ENCODE results near the gene GSK3B.
"Not testable (repeated sequence)": the region's sequence is repeated elsewhere in the genome, so short reads cannot be mapped to it uniquely, and the experiment has no call there.

GSK3B gene

DNA sequence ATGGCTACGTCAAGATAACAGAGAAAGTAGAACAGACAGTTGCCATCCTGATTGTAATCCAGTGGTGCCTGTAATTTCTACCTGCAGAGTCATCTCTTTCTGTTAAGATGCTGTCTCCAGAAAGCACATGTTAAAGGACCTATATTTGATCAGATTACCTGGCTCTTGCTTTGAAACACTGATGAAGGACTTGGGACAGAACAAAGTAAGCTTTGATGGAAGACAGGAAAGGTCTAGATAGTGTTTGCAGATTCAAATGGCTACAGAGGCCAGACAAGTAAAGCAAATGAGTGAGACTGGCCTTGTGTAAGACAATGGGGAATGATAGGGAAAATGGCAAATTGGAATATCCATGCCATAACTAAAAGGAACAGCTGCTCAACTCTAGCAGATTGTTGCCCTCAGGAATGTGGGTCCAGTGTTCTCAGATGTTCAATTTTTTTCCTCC is 1.8 kb upstream of the GSK3B start:
- DNase-seq (ENCODE audit: low read depth), result no peak

DNA sequence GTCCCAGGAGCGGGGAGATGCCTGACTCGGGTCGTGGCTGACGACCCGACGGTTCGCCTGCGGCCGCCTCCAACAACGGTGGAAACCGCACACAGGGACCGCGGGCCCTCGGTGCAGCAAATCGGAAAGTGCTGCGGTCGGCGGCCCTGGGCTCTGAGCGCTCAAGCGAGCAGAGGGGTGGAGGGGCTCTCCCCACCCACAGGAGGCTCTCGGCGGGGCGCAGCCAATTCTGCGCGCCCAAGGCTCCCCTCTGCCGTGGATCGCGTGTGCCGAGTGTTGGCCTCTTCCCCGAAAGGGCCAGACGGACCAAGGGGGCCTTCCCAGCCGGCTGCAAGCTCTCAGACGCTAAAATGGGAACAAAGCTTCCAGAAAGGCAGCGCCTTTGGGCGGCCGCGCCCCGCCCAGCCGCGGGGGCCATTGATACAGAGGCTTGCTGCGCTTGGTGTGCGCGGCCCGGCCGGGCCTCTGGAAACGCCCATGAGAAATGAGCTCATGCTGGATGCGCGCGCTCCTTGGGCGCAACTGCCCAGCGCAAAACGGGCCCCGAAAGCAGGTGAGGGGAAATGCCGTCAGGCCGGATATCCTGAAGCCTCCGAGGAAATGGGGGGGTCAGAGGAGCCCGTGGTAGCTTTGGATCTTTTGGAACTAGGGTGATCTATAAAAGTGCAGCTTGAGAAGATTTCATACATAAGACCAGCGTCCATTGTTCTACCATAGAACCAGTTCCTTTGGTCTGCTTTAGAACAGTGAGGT is 1.2 kb upstream of the GSK3B start:
- DNase-seq (ENCODE audit: low read depth), result peak; percentile 78

DNA sequence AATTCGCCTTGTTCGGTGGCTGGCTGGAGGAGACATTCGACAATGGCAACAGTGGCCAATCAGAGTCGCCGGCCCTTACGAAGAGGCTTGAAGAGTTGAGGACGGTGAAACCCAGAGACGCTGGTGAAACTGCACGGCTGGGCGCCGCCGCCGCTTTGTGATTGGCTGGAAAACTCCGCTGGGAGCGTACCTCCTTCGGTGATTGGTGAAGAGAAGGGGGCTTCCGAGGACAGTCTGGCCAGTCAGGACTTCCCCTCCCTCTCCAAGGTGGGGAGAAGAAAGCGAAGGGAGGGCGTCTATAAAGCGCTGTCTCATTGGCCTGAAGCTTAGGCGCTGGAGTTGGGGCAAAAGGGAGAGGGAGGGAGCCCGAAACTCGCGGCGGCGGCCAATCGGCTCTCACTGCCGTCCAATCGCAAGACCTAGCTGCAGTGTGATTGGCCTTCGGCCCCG is 554 bp upstream of the GSK3B start:
- peak; percentile 90 for DNase-seq (ENCODE audit: low read depth)

DNA sequence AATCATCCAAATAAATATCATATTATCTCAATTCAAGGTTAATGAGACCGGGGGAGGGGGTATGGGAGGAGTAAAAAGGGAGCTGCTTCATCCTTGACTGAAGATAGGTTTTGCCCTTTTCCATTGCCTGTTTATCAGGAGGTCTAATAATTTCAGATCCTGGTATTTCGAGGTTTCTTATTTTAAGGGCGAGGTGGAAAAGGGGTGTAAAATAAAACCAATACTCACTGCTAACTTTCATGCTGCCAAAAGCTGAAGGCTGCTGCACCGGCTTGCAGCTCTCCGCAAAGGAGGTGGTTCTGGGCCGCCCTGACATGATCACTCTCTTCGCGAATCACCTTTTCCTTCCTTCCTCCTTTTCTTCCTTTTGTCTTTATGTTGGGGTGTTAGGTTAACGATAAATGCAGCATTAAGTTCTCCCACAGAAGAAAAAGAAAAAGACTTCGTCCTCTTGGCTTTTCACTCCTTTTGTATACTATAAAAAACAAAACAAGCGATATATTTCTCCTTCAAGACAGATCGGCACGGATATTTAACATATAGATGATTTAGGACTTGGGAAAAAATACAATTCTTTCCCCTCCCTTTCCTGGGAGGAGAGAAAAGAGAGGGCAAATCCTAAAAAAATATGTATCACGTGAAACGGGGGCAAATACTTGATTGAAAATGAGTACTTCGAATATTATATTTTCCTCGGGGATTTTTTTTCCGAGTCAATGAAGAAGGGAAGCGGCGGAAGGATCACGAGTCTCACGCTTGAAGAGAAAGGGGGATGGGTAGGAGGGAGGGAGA is 932 bp downstream of the GSK3B start:
- DNase-seq (ENCODE audit: low read depth), result no peak

DNA sequence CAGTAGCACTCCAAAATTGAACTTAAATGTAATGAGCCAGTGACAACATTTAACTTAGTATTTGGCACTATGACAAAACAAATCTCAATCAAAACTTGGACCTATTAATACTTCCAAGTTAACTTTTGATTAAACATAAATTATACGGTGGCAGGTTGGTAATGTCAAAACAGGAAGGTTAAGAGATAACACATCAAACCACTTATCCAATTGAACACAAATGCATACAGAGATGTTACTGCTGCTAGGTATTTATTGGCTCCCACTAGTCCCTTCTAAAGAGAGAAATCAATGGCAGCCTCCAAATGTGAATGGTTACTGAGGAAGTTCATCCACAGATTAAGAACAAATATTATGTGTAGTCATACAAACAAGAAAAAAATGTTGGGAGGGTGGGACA is 1.8 kb downstream of the GSK3B start:
- no peak for DNase-seq (ENCODE audit: low read depth)

DNA sequence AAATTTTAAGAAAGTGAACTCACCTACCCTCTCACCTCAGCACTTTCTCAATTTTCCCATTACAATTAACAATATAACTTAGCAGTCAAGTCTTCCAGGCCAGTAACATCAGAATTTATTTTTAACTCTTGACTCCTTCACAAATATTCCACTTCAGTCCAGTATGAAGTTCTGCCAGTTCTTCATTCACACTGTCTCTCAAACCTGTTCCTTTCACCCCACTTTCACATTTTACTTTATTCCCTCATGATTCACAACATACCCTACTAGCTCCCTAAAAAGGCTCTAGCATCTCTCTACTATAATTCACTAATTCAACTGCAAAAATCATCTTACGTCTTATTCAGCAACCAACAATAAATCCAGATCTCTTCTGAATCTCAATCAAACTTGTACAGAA is 3.8 kb downstream of the GSK3B start:
- DNase-seq (ENCODE audit: low read depth), result no peak

DNA sequence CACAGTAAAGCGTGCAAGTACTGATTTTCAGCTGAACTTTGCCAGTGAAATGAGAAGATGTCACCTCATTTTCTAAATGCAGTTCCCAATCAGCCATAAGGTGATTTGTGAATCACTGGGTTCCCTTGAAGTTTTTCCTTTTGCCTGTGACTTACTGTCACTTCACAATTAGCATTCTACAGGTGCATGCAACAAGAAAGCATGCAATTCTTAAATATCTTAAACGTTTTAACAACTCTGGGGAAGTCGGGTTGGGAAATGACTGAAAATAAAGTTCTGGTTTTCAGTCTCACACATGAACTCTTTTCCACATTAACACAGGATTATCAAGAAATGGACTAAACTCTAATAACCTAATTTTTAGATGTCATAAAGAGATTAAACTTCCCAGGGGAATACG is 5.2 kb downstream of the GSK3B start:
- DNase-seq (ENCODE audit: low read depth), result no peak

DNA sequence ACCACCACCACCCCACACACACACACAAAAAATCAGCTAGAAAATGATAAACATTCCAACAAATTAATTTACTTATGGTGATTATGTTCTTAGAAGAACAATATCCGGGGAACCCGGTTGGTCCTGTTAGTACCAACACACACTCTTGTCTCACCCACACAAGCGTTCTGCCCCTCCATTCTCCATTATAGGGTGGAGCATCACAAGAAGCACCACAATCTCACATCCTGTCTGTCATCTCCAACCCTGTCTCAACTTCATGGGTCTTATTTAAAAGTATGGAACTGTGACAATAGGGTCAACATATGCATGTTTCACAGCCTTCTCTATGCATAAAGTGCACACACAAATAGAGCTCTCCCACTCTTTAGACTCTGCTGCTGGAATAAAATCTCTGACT is 5.6 kb downstream of the GSK3B start:
- DNase-seq (ENCODE audit: low read depth), result no peak

DNA sequence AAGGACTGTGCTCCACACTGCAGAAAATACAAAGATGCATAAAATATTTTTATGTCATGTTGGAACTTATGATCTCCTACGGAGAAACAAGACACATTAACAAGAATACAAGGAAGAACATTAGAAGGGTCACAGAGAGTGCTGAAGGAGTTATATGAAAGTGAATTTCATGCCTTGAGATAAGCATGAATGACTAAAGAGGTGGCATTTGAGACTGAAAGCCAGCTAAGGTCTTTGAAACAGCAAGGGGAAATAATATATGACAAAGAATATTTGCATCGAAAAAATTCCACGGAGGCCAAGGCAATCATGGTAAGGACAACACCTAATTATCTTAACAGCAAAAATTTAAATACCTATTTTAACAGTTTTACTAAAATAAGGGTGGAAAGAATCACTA is 12.5 kb downstream of the GSK3B start:
- DNase-seq (ENCODE audit: low read depth), result no peak

DNA sequence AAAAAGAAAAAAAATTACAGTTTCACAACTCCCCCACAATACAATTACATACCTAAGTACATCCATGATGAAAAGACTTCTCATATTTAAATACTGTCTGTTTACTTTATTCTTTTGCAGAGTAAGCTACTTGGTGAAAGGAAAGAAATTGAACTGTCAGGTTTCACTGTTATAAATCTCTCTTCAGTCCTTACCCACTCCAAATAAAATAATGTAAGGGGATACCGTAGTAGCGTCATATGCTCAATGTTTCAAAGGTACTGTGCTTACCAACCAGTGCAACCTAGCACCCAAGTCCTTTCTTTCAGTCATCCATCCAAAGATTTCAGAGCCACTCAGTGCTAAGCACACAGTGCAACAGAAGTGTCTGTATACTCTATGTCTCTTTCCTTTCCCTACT is 13.4 kb downstream of the GSK3B start:
- DNase-seq (ENCODE audit: low read depth), result no peak

DNA sequence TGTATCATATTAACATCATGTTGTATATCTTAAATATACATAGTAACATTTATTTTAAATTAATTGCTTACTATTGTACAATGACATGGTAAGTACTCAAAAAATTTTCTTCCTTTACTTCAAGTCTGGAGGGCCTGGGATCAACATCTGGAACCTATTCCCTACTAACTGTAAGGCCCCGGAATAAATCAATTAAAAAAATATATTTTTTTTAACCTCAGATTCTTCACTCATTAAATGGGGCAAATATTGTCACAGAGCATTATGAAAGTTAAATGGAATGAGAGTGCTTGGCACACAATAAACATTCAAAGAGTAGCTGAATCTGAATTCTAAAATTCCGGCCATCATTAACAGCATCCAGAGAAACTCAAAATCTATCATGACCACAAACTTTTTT is 16.5 kb downstream of the GSK3B start:
- DNase-seq (ENCODE audit: low read depth), result no peak

DNA sequence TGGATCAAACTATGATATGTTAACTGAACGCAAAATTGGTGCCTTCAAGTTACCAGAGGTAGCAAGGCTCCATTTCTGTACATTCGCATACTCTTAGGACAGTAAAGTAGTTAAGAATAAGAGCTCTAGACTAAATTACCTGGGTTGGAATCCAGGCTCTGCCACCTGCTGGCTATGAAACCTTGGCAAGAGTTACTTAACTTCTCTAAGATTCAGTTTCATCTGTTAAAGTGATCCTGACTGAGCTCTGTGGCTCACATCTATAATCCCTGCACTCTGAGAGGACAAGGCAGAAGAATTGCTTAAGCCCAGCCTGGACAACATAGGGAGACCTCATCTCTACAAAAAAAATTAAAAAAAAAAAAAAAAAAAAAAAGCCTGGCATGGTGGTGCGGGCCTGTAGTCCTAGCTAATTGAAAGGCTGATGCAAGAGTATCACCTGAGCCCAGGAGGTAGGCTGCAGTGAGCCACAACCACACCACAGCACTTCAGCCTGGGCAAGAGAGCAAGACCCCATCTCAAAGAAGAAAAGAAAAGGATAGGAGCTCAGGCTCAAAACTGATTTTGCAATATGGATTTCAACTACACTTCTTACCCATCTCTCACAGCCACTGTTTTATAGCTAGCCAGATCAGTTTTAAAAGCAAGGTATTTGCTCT is 21.3 kb downstream of the GSK3B start:
- no peak for DNase-seq (ENCODE audit: low read depth)

DNA sequence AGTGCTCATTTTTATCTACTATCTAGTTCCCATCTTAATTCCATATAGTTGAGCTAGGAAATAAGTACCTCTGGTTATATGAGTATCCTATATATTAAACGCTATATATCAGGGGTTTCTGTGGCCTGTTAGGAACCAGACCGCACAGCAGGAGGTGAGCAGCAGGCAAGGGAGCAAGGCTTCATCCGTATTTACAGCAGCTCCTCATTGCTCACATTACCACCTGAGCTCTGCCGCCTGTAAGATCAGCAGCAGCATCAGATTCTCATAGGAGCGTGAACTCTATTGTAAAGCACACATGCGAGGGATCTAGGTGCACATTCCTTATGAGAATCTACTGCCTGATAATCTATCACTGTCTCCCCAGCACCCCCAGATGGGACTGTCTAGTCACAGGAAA is 23.0 kb downstream of the GSK3B start:
- DNase-seq (ENCODE audit: low read depth), result no peak

DNA sequence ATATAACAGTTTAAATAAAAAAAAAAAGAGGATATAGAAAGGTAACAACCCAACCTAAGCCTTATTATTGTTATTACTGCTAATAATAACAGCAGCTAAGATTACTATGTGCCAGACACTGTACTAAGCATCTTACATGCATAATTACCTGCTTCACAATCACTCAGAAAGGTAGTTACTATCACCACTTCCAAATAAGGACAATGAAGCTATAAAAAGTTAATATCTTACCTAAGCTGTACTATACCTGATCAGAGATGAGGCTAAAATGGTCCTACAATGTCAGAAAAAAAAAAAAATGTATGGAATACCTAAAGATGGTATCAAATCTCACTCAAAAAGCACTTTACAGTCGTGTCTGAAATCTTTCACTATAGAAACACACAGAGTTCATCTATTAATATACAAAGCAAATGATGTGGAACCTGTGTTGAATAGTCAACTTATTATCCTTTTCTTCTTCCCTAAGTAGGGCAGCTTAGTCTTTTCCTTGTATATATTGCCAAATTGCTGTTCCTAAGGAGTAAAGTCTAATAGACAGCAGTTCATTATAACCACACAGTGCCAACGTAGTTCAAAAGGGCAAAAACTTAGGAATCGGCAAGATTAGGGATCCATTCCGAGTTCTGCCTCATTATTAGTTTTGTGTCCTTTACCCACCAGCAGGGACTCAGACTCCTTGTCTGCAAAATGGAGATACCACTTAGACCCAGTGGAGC is 23.8 kb downstream of the GSK3B start:
- no peak for DNase-seq (ENCODE audit: low read depth)

DNA sequence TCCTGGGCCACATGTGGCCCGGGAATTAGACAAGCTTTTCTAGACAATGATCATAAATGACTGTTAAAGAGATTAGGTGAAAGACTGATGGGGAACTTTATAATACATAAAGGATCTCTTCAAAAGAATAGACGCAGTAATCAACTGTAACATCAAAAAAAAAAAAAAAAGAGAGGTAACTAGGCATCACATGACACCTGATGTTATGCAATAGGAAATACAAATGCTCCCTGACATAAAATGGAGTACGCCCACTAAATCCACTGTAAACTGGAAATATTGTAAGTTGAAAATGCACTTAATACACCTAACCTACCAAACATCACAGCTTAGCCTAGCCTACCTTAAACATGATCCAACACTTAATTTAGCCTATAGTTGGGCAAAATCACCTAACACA is 27.2 kb downstream of the GSK3B start:
- DNase-seq (ENCODE audit: low read depth), result no peak

DNA sequence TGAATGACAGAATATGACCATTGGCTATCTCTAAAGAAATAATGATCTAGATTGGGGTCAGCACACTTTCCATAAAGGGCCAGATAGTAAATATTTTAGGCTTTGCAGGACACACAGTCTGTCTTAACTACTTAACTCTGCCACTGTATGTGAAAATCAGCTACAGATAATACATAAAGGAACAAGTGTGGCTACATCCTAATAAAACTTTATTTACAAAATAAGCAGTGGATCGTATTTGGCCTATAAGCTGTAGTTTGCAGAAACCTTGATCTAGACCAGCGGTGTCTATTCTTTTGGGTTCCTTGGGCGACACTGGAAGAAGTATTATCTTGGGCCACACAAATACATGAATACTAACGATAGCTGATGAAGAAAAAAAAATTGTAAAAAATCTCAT is 27.6 kb downstream of the GSK3B start:
- no peak for DNase-seq (ENCODE audit: low read depth)

DNA sequence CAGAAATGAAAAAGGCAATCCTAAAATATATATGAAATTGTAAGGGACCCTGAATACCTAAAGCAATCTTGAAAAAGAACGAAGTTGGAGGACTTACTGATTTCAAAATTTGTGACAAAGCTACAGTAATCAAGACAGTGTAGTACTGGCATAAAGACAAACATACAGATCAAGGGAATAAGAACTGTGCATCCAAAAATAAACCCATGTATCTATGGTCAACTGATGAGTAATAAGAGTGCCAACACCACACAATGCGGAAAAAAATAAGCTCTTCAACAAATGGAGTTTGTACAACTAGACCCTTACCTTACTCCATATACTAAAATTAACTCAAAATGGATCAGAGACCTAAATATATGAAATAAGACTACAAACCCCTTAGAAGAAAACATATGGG is 29.6 kb downstream of the GSK3B start:
- DNase-seq (ENCODE audit: low read depth), result no peak

DNA sequence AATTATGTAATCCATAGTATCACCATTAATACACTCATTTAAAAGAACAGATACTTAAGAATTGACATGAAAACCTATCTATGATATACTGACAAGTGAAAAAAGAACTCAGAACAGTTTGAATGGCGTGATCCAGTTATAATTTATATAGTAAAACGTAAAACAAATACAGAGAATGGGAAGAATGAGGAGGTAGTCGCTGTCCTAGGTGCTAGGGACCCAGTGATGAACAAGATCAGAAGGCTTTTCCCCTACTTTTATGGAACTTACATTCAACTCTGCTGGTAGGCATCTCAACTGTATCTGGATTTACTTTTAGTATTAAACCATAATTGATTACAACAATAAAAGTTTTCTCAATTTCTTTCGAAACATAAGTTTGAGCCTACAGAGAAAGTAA is 31.8 kb downstream of the GSK3B start:
- no peak for DNase-seq (ENCODE audit: low read depth)

DNA sequence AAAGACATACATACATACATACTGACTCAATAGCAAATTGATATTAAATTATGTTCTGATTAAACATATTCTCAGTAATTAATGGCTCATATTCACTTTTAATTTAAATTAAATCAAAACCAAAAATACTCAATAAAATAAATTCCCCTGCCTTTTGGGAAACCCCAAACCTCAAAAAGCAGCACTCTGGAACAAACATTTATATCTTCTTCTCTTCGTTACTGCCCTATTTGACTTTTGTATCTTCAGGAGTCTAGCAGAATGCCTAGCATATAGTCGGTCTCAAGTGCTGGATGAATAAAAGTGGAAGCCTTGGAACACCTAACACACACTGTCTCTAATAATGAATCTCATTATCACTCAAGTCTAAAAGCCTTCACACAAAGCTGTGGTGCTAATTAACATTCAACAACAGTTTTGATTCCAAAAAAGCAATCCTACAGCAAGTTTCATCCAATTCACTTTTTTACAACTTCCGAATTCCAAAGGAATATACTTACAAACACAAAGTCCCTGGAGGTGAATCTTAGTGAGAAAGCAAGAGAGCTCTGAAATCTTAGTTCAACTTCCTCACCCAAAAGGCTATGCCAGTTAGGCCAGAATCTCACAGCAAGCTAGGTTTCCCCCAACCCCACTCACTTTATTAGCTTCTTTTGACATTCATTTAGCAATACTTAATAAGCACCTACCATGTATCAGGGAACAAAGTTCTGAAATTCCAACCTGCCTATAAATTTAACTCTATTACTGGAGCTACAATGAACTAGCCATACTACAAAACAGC is 35.0 kb downstream of the GSK3B start:
- no peak for DNase-seq (ENCODE audit: low read depth)

DNA sequence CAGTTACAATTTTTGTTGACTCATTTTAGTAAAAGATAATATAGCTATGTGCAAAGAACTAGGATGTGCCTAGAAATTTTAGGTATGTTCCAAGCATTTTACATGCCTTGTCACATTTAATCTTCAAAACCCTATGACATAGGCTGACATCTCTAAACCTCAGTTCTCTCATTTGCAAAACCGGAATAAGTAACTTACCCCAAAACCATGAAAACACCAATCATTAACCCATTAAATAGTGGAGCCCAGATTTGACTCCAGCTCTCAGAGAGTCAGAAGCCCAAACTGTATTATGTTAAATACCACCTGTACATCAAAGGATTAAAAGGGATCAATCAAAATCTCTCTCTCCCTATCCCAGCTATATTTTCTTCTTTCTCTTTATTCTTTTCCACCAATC is 36.6 kb downstream of the GSK3B start:
- no peak for DNase-seq (ENCODE audit: low read depth)

DNA sequence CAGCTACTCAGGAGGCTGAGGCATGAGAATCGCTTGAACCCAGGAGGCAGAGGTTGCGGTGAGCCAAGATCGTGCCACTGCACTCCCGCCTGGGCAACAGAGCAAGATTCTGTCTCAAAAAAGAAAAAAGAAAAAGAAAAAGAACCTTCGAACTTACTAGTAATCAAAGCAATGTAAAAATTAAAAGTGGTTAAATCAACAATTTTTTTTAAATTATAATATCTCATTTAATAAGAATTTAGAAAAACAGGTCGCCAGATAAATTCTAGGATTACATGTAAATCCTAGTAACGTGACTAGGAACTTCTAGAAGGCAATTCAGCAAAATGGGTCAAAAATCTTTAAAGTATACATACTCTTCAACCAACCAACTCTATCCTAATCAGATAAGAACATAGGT is 37.2 kb downstream of the GSK3B start:
- DNase-seq (ENCODE audit: low read depth), result no peak

DNA sequence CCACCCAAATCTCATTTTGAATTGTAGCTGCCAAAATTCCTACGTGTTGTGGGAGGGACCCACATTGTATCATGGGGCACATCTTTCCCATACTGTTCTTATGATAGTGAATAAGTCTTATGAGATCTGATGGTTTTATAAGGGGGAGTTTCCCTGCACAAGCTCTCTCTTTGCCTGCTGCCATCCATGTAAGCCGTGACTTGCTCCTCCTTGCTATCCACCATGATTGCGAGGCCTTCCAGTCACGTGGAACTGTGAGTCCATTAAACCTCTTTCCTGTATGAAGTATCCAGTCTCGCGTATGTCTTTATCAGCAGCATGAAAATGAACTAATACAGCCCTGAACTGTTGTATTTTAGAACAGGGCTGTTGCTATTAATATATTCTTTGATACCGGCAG is 40.6 kb downstream of the GSK3B start:
- DNase-seq (ENCODE audit: low read depth), result not testable (repeated sequence)
